Fibroblast of skin of right biceps (primary cell): Measurements from ENCODE around the gene LRRC23.
"Not testable (repeated sequence)": the region's sequence is repeated elsewhere in the genome, so short reads cannot be mapped to it uniquely, and the experiment has no call there.

Experiments used
- DNase-seq: peaks from one replicate; pipeline ENCODE4 v3.0.0-alpha.2; 2013

The LRRC23 gene

DNA sequence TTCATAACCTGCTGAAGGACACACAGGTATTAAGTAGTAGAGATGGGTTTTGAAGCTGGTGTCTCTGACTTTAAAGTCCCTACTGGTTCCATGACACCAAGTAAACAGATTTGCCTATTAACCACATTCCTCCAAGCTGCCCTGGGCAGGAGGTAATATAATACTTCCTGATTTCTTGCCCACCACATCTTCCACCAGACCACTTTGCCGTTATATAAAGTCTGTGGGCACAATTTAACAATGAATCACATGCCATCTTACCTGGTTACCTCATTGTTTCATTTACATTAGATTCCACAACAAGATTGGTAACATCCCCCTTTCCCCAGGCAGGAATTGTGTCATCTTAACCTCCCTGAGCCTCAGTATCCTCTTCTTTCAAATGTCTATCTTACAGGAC is 900 bp upstream of the LRRC23 start:
- DNase-seq = no peak

DNA sequence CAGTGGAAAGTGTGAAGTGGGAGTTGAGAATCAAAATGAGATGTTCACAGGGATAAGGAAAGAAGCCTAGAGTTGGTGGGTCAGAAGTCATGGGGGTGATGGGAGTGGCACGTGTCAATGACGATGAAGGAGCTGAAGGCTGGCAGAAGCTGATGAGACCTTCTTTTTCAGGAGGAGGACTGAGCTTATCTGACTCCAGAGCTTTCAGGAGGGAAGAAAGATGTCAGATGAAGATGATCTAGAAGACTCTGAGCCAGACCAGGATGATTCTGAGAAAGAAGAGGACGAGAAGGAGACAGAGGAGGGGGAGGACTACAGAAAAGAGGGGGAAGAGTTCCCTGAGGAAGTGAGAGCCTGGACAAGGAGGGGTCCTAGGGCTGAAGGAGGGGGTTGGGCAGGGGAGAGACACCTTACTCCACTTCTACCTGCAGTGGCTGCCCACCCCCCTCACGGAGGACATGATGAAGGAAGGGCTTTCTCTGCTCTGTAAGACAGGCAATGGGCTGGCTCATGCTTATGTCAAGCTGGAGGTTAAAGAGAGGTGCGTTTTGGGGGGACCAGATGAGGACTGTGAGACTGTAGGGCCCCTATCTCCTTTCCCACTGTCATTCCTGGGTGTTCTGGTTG is 905 bp downstream of the LRRC23 start:
- no peak for DNase-seq

DNA sequence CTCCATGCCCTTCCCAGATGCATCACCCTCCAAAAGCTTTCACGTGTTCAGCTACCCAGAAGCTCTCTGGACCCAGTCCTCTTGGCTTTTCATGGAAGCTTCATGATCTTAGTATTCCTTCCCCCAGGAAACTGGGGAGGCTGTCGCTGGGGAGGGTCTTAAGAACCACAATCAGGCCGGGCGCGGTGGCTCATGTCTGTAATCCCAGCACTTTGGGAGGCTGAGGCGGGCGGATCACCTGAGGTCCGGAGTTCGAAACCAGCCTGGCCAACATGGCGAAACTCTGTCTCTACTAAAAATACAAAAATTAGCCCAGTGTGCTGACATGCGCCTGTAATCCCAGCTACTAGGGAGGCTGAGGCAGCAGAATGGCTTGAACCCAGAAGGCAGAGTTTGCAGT is 3.5 kb downstream of the LRRC23 start:
- DNase-seq = not testable (repeated sequence)

DNA sequence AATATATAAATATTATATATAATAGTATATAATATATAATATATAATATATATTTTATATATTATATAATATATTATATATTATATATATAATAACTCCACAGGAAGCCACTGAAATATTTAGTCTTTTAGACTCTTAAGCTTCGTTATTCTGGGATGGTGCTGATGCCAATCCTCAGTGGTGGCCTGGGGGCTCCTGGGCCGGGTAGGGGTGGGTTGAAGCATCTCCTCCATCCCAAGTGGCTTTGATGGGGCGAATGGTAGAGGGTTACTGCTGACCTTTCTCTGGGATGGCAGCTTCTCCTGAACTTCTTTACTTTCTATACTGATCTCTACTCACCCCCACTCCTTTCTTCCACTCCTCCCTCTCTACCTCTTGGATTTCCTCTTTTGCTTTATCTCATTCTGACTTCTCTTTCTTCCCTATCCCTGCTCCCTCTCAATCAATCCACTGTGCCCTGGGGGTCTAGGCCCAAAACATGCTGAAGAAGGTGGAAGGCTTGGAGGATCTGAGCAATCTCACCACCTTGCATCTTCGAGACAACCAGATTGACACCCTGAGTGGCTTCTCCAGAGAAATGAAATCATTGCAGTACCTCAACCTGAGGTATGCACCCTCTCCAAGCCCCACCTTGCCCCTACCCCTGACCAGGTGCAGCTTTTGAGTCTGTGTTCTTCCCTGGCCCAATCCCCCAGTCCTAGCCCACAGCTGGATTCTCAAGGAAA is 5.0 kb downstream of the LRRC23 start:
- no peak for DNase-seq

DNA sequence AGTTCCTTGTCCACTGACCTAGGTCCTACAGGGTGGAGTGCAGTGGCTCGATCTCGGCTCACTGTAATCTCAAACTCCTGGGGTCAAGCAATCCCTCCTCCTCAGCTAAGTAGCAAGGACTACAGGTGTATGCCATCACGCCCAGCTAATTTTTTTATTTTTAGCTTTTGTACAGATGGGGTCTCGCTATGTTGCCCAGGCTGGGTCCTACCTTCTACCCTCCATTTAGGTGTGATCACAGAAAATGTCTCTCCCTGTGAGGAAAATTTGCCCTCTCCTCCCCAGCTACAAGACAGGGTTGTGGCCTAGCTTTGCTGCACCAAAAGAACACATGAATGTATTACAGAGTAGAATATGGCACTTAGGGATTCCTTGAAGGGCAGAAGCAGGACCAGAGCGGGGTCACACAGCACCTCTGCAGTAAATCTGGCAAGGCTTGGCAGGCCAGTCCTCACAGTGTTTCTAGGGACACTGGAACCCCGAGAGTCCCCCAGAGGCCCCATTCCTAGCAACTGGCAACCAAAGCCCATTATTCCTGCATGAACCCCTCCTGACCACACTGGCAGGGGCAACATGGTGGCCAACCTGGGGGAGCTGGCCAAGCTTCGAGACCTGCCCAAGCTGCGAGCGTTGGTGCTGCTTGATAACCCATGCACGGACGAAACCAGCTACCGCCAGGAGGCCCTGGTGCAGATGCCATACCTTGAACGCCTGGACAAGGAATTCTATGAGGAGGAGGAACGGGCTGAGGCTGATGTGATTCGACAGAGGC is 7.7 kb downstream of the LRRC23 start:
- no peak for DNase-seq

DNA sequence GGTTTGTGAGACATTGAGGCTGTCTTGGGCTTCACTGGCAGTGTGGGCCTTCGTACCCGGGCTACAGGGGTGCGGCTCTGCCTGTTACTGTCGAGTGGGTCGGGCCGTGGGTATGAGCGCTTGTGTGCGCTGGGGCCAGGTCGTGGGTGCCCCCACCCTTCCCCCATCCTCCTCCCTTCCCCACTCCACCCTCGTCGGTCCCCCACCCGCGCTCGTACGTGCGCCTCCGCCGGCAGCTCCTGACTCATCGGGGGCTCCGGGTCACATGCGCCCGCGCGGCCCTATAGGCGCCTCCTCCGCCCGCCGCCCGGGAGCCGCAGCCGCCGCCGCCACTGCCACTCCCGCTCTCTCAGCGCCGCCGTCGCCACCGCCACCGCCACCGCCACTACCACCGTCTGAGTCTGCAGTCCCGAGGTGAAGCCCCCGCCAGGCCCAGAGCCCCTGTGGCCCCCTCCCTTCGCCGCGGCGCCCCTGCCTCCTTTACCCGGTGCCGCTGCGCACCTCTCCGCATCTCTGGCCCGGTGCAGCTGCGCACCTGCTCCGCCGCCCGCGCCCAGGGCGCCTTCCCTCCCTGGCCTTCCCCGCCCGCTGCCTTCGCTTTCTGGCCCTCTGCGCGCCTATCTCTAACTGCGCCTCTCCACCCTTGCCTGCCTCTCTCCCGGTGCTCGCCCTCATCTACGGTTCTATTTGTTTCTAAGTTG is 9.8 kb downstream of the LRRC23 start, which contains the start of gene ENO2:
Gene ENO2, plus strand, starts transcription at position 335 of the 701 bp plus-strand sequence. CDS start 1,253 bp downstream, outside the sequence.
- DNase-seq = peak; percentile 80

DNA sequence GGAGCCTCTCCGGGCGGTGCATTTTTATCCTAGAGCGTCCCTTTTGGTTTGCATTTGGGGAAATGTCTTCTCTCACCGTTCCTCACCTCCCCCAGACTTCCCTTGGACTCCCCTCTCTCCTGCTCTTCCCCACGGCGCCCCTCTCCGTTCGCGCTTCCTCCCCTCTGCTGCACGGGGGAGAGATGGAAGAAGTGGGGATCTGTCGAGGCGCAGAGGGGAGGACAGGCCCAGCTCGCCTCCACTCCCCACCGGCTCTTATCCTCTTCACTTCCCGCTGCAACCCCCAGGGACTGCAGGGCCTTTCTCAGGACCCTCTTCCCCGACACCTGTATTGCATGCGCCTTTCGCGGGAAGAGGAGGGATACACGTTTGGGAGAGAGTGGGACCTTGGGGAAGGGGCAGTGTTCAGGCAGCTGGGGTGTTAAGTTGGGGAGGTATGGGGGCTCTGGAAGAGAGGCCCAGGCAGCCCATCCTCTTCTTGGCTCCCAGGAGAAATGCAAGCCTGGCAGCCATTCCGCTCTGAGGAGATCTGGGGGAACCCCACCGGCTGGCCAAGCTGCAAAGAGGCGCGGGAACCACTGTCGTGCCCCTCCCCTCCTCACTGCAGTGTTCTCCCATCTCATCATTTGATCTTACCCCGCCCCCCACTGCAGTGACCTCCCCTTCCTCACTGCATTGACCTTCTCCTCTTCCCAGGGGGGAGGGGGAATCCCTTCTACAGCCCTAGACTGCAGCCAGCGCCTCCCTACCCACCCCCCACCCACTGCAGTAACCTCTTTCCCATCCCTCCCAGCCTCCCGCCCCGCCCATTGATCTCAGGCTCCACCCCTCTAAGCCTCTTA is 10.5 kb downstream of the LRRC23 start:
- peak; percentile 42 for DNase-seq

DNA sequence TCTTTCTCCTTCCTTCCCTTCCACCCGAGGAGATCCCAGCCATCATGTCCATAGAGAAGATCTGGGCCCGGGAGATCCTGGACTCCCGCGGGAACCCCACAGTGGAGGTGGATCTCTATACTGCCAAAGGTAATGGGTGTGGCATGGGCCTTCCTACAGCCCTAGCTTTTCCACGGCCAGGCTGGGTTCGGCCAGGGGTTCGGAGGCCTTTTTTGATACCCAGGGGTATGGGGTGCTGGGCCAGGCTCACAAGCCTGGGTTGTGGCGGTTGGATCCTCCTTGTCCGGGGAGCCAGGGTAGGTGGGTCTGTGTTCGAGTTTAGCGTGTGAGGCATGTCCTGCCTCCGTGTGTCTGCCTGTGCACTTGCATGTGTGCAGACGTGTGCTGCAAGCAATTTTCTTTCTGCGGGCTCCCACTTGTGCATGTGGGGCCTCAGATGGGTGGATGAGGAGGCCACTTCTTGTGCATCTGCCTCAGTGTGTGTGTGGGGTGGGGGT is 11.2 kb downstream of the LRRC23 start:
- no peak for DNase-seq

DNA sequence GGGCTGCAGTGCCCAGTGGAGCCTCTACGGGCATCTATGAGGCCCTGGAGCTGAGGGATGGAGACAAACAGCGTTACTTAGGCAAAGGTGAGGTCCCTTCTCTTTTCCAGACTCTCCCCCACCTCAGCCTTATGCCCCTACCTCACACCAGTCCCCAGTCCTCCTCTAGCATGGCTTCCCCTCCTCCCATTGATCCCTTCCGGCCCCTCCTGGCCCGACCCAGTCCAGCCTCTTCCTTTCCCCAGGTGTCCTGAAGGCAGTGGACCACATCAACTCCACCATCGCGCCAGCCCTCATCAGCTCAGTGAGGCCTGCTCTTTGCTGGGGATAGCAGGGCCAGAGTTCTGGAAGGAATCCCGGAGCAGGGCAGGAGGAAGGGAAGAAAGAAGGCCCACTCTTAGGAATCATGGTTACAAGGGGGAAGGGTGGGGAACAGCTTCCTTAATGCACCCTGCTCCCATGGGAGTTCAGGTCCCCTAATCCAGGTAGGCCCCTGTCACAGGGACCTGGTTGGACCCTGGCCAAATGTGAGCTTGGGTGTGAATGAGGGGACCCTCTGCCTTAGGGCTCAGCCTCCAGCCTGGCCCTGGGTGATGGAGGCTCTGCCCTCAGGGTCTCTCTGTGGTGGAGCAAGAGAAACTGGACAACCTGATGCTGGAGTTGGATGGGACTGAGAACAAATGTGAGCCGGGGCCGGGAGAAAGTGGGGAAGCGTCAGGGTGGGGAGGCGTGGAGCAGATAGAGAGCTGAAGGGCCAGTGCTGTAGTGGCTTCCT is 12.0 kb downstream of the LRRC23 start:
- no peak for DNase-seq

DNA sequence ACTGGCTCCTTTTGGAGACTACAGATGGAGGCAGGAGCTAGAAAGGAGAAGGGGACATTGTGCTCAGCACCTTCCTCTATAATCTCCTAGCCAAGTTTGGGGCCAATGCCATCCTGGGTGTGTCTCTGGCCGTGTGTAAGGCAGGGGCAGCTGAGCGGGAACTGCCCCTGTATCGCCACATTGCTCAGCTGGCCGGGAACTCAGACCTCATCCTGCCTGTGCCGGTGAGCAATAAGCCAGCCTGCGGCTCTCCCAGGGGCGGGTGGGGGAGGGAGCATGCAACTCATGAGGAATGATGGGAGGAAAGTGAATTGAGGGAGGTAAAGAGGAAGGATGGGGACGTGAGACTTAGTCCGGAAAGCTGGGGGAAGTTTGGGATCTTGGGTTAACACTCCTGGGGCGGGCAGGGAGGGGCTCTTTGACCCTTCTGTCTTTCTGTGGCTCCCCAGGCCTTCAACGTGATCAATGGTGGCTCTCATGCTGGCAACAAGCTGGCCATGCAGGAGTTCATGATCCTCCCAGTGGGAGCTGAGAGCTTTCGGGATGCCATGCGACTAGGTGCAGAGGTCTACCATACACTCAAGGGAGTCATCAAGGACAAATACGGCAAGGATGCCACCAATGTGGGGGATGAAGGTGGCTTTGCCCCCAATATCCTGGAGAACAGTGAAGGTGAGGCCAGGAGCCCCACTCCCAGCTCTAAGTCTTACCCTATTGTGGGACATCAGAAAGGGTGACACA is 13.0 kb downstream of the LRRC23 start:
- DNase-seq = peak; percentile 69

DNA sequence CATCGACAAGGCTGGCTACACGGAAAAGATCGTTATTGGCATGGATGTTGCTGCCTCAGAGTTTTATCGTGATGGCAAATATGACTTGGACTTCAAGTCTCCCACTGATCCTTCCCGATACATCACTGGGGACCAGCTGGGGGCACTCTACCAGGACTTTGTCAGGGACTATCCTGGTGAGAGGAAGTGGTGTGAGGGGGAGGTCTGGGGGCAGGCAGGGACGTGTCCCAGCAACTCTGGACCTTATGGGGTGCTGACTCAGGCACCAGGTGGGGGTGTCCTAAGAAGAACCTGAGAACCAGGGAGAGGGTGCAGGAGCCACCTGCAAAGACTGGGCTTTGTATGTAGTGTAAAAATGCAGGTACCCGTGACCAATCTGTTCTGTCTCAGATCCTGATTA is 15.0 kb downstream of the LRRC23 start:
- DNase-seq = no peak

DNA sequence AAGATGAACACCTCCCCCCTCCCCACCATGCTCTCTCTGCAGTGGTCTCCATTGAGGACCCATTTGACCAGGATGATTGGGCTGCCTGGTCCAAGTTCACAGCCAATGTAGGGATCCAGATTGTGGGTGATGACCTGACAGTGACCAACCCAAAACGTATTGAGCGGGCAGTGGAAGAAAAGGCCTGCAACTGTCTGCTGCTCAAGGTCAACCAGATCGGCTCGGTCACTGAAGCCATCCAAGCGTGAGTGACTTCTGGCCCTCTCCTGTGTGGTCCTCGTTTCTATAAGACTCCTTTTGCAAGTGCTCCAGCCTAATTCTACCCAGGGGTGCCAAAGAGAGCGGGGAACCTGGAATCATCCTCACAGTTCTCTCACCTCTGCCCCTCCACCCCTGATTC is 16.9 kb downstream of the LRRC23 start:
- DNase-seq = no peak

DNA sequence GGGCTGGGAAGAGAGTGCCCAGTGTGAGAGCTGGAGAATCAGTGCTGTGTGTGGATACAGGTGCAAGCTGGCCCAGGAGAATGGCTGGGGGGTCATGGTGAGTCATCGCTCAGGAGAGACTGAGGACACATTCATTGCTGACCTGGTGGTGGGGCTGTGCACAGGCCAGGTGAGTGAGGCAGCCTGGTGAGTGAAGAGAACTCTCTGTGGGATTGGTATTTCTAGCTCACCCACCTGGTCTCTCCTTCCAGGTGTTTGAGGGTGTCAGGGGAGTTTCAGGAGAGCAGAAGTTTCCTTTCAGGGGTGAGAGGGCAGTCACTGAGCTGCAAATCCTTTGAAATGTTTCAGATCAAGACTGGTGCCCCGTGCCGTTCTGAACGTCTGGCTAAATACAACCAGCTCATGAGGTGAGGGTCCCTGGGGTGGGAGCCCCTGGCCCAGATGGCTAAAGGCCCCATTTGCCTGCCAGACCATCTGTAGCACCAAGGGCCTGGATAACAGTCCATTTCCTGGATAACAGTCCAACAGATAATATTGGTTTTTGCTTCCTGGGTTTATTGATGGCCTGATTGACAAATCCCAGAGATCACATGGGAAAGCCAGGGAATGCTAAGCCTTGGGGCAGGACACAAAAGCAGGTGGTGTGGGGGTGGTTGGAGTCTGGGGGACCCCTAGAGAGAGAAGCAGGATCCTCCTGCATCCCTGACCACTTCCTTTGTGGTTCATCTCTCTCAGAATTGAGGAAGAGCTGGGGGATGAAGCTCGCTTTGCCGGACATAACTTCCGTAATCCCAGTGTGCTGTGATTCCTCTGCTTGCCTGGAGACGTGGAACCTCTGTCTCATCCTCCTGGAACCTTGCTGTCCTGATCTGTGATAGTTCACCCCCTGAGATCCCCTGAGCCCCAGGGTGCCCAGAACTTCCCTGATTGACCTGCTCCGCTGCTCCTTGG is 17.6 kb downstream of the LRRC23 start:
- no peak for DNase-seq

DNA sequence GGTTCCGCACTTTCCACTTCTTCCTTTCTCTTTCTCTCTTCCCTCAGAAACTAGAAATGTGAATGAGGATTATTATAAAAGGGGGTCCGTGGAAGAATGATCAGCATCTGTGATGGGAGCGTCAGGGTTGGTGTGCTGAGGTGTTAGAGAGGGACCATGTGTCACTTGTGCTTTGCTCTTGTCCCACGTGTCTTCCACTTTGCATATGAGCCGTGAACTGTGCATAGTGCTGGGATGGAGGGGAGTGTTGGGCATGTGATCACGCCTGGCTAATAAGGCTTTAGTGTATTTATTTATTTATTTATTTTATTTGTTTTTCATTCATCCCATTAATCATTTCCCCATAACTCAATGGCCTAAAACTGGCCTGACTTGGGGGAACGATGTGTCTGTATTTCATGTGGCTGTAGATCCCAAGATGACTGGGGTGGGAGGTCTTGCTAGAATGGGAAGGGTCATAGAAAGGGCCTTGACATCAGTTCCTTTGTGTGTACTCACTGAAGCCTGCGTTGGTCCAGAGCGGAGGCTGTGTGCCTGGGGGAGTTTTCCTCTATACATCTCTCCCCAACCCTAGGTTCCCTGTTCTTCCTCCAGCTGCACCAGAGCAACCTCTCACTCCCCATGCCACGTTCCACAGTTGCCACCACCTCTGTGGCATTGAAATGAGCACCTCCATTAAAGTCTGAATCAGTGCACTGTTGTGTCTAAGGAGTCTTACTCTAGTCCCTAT is 18.5 kb downstream of the LRRC23 start:
- no peak for DNase-seq

DNA sequence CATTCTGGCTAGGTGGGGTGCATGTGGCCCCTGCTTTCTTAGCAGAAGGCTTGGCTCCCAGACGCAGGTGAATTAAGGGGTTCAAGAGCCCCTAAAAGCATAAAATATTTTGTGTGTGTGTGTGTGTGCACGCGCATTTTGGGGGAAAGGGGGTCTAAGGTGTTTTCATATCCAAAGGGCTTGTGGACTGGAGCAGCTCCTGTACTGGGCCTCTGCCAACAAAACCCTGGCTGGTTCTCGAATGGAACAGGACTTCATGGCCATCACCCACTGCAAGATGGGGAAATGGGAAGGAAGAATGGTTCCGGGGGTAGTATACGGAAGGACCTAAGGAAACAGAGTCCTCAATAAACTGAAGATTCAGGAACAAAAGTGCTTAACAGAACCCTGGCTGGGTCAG is 19.2 kb downstream of the LRRC23 start:
- no peak for DNase-seq

DNA sequence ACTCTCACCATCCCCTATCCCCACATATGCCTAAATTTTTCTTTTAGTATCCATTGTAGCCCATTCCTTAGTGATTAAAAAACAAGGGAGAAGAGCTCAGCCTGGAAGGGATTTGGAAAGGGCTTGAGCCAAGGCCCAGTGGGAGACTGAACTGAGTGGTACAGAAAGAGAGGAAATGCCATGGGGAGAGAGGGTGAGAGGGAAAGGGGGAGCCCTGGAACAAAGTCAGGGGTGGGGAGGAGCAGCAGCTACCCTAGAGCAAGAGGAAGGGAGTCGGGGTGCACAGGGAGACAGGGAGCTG is 20.6 kb downstream of the LRRC23 start:
- DNase-seq = no peak

DNA sequence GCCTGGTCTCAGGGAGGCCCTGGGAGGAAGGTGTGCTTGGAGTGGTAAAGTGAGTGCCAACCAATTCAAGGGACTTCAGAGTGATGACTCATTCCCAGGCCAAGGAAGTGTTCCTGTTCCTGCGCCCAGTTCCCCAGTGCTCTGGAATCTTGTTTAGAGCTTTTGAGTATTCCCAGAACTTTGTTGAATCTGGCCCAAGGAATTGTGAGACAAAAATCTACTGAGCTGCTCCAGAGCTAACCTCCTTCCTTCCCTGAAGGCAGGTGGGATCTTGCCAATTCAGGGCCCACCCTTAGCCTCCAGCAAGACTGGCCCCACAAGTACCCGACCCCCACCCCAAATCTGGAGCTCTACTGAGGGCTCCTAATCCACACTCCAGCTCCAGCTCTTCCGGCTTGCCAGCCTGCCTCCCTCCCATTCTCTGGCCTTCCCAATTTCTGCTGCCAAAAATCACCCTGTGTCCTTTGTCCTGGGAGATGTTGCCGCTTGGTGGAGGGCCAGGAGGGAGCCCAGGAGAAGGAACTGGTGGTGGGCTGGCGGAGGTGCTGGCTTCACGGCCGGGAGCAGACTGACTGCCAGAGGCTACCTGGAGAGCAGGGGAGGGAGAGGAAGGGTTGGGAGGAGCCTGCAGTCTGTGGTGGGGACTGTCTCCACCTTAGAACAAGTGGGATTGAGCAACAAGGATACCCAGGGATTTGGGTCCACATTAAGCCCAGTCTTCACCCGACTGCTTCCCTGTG is 21.1 kb downstream of the LRRC23 start:
- peak; percentile 92 for DNase-seq

DNA sequence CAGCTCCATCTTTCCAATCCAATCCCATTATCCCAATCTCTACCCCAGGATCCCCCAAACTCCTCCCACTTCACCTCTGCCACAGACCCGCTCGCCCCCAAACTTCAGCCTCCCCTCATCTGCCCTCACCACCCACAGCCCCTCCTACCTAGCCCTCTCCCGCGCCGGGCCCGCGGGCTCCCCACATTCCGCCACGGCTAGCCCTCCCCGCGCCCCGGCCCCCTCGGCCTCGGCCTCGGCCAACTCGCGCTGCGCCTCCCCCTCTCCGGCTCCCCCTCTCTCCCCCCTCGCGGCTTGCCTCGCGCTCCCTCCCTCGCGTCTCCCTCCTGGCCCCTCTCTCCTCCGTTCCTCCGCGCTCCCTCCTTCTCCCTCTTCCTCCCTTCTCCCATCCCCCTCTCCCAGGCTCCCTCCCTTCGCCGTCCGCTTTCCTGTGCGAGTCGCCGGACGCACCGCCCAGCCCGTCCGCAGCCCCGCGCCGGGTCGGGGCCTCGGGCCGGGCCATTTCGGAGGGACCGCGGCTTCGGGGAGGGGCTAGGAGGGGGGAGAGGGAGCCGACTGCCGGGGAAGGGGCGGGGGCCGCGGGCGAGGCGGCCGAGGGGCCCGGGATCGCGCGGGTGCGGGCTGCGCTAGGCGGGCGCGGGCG is 22.9 kb downstream of the LRRC23 start, which contains the start of gene ATN1:
Gene ATN1, plus strand, starts transcription at position 581 of the 643 bp plus-strand sequence. CDS start 6,043 bp downstream, outside the sequence.
- DNase-seq = peak; percentile 88
